Islet precursor cell (in vitro differentiated cells): ENCODE results near the gene EVA1C.
"Not testable (repeated sequence)": the region's sequence is repeated elsewhere in the genome, so short reads cannot be mapped to it uniquely, and the experiment has no call there.

Experiments
- DNase-seq: peaks from one replicate; pipeline ENCODE4 v3.0.0-alpha.2; 2018

The EVA1C gene

GRCh38 chr21:32426592-32427051 is 14.1 kb downstream of the EVA1C start:
- DNase-seq: no peak

GRCh38 chr21:32427958-32428623 is 15.6 kb downstream of the EVA1C start:
- no peak for DNase-seq

- DNase-seq: not testable (repeated sequence)
Measured at GRCh38 chr21:32432982-32433660, 20.6 kb downstream of the EVA1C start.

- DNase-seq: no peak
Measured at GRCh38 chr21:32437729-32438128, 25.2 kb downstream of the EVA1C start.

- DNase-seq: no peak
Measured at GRCh38 chr21:32442566-32443318, 30.2 kb downstream of the EVA1C start.

GRCh38 chr21:32445101-32445500 is 32.6 kb downstream of the EVA1C start:
- no peak for DNase-seq

- DNase-seq: not testable (repeated sequence)
Measured at GRCh38 chr21:32446440-32446839, 33.9 kb downstream of the EVA1C start.

GRCh38 chr21:32447224-32447623 is 34.7 kb downstream of the EVA1C start:
- DNase-seq: no peak

GRCh38 chr21:32448803-32449594 is 36.5 kb downstream of the EVA1C start:
- no peak for DNase-seq

GRCh38 chr21:32450881-32451701 is 38.6 kb downstream of the EVA1C start:
- not testable (repeated sequence) for DNase-seq

- not testable (repeated sequence) for DNase-seq
Measured at GRCh38 chr21:32452191-32452590, 39.7 kb downstream of the EVA1C start.

GRCh38 chr21:32452641-32453040 is 40.1 kb downstream of the EVA1C start:
- no peak for DNase-seq

- DNase-seq: no peak
Measured at GRCh38 chr21:32455548-32455947, 43.0 kb downstream of the EVA1C start.

- no peak for DNase-seq
Measured at GRCh38 chr21:32456497-32456918, 44.0 kb downstream of the EVA1C start.

GRCh38 chr21:32457360-32457840 is 44.9 kb downstream of the EVA1C start:
- DNase-seq: no peak

GRCh38 chr21:32457962-32458361 is 45.5 kb downstream of the EVA1C start:
- DNase-seq: no peak

GRCh38 chr21:32459972-32460371 is 47.5 kb downstream of the EVA1C start:
- DNase-seq: no peak

- no peak for DNase-seq
Measured at GRCh38 chr21:32461503-32461902, 49.0 kb downstream of the EVA1C start.

- DNase-seq: not testable (repeated sequence)
Measured at GRCh38 chr21:32462564-32462963, 50.1 kb downstream of the EVA1C start.

GRCh38 chr21:32463367-32463766 is 50.9 kb downstream of the EVA1C start:
- DNase-seq: no peak

- no peak for DNase-seq
Measured at GRCh38 chr21:32463889-32464300, 51.4 kb downstream of the EVA1C start.

- DNase-seq: no peak
Measured at GRCh38 chr21:32467291-32467690, 54.8 kb downstream of the EVA1C start.
